KMS-11 (cell line): Measurements from ENCODE around the gene RPL3.
"Not testable (repeated sequence)": the region's sequence is repeated elsewhere in the genome, so short reads cannot be mapped to it uniquely, and the experiment has no call there.

ENCODE experiments used
- H2AFZ ChIP-seq: fragments of 200-600 bp; sonication (generic); 2 replicates; pipeline ENCODE4 v1.6.1; 2016; ENCODE audit warnings: antibody characterized with exemption, mixed run types, low read depth
- H3K27ac ChIP-seq: fragments of 200-600 bp; sonication (generic); 2 replicates; pipeline ENCODE4 v1.6.1; 2016; ENCODE audit warnings: mild to moderate bottlenecking, mixed run types
- H3K27me3 ChIP-seq: fragments of 200-600 bp; sonication (generic); 2 replicates; pipeline ENCODE4 v1.6.1; 2017; ENCODE audit warnings: mild to moderate bottlenecking, low read depth, mixed run types, moderate library complexity; ENCODE audit not compliant: insufficient read depth
- H3K36me3 ChIP-seq: fragments of 200-600 bp; sonication (generic); 2 replicates; pipeline ENCODE4 v1.6.1; 2017; ENCODE audit warnings: mild to moderate bottlenecking, mixed run types; ENCODE audit not compliant: insufficient read depth
- H3K4me1 ChIP-seq: fragments of 200-600 bp; sonication (generic); 2 replicates; pipeline ENCODE4 v1.6.1; 2016; ENCODE audit warnings: mild to moderate bottlenecking, low read depth, mixed run types; ENCODE audit not compliant: poor library complexity, severe bottlenecking
- H3K4me2 ChIP-seq: fragments of 200-600 bp; sonication (generic); 2 replicates; pipeline ENCODE4 v1.7.0; 2016; ENCODE audit warnings: mild to moderate bottlenecking, mixed run types
- H3K4me3 ChIP-seq: fragments of 200-600 bp; sonication (generic); IDR thresholded peaks from 2 replicates; pipeline ENCODE4 v1.6.1; 2017; ENCODE audit warnings: low read depth, low read length, mixed read lengths; ENCODE audit not compliant: insufficient read depth
- H3K79me2 ChIP-seq: fragments of 200-600 bp; sonication (generic); 2 replicates; pipeline ENCODE4 v1.6.1; 2016; ENCODE audit warnings: low read depth, mixed run types; ENCODE audit not compliant: insufficient read depth
- H3K9ac ChIP-seq: fragments of 200-600 bp; sonication (generic); 2 replicates; pipeline ENCODE4 v1.6.1; 2016; ENCODE audit warnings: mild to moderate bottlenecking, mixed run types
- H4K20me1 ChIP-seq: fragments of 200-600 bp; sonication (generic); 2 replicates; pipeline ENCODE4 v1.6.1; 2016; ENCODE audit warnings: mild to moderate bottlenecking, mixed run types; ENCODE audit not compliant: insufficient read depth
- CTCF ChIP-seq: fragments of 200-600 bp; sonication (generic); conservative IDR thresholded peaks from 2 replicates; pipeline ENCODE4 v1.6.1; 2017; ENCODE audit warnings: low read depth, mild to moderate bottlenecking, antibody characterized with exemption, low read length, moderate library complexity, mixed read lengths

Gene RPL3

GRCh38 chr22:39332441-39333064 lies 13.1 kb upstream of the RPL3 start:
- H3K27ac ChIP-seq = no peak overlapping the region
- no peaks in the 10 kb centered on the region for H4K20me1 ChIP-seq
- TF ChIP-seq CTCF = no peak
- H3K9ac ChIP-seq = no peak overlapping the region
- H3K27me3 ChIP-seq = no peaks in the 10 kb centered on the region
- H3K36me3 ChIP-seq = no peaks in the 10 kb centered on the region
- H3K4me2 ChIP-seq = peak overlapping the region; percentile 11; the same call in 1 of the 2 replicates
- no peak overlapping the region for H2AFZ ChIP-seq
- peaks cover 14% of the 10 kb centered on the region for H3K4me1 ChIP-seq
- no peaks in the 10 kb centered on the region for H3K79me2 ChIP-seq
- no peak overlapping the region for H3K4me3 ChIP-seq

- H3K4me1 ChIP-seq = peaks cover 14% of the 10 kb centered on the region
- not testable (repeated sequence) for H3K36me3 ChIP-seq, H2AFZ ChIP-seq, H4K20me1 ChIP-seq, H3K79me2 ChIP-seq, H3K9ac ChIP-seq, H3K27ac ChIP-seq, H3K4me2 ChIP-seq, H3K4me3 ChIP-seq, H3K27me3 ChIP-seq
Measured at GRCh38 chr22:39330553-39330952, 11.1 kb upstream of the RPL3 start.

- Histone ChIP-seq H2AFZ (no peak overlapping the region), H3K4me1 (peaks cover 14% of the 10 kb centered on the region), H3K27me3 (no peaks in the 10 kb centered on the region), H3K79me2 (no peaks in the 10 kb centered on the region), H4K20me1 (no peaks in the 10 kb centered on the region), H3K4me2 (no peak overlapping the region), H3K9ac (no peak overlapping the region), H3K4me3 (no peak overlapping the region), H3K27ac (no peak overlapping the region), H3K36me3 (no peaks in the 10 kb centered on the region)
- TF ChIP-seq CTCF = no peak
Measured at GRCh38 chr22:39327995-39328754, 8.8 kb upstream of the RPL3 start.

GRCh38 chr22:39325392-39325932 lies 6.0 kb upstream of the RPL3 start:
- Histone ChIP-seq H2AFZ (no peak overlapping the region), H3K79me2 (no peaks in the 10 kb centered on the region), H3K36me3 (no peaks in the 10 kb centered on the region), H3K4me2 (no peak overlapping the region), H3K9ac (no peak overlapping the region), H3K27ac (no peak overlapping the region), H4K20me1 (no peaks in the 10 kb centered on the region), H3K27me3 (no peaks in the 10 kb centered on the region), H3K4me3 (no peak overlapping the region), H3K4me1 (no peaks in the 10 kb centered on the region)
- no peak for TF ChIP-seq CTCF

GRCh38 chr22:39320616-39321029 lies 1.2 kb upstream of the RPL3 start:
- peaks cover 28% of the 10 kb centered on the region; the same call in 1 of the 2 replicates for H3K36me3 ChIP-seq
- not testable (repeated sequence) for H3K27me3 ChIP-seq, H3K4me3 ChIP-seq, H3K27ac ChIP-seq, H3K9ac ChIP-seq, H2AFZ ChIP-seq
- H3K4me1 ChIP-seq = peaks cover 23% of the 10 kb centered on the region
- peaks cover 37% of the 10 kb centered on the region for H3K79me2 ChIP-seq
- H4K20me1 ChIP-seq = peaks cover 27% of the 10 kb centered on the region
- peak overlapping the region; percentile 70; the same call in 1 of the 2 replicates for H3K4me2 ChIP-seq
